Ovary (tissue), 9 donors: ENCODE measurements around the gene POLD2. TPM values are rescaled to one million over a fixed set of nuclear protein-coding genes. Genes with fewer than 3 reads are reported as not detected.

Experiments used
- DNase-seq, 5 donors: peaks; one replicate each; pipeline ENCODE4 v3.0.0-alpha.2; 2019 to 2020
- H3K27ac ChIP-seq, 2 donors: fragments of 200-600 bp; one replicate each; pipeline versions ENCODE4 v1.5.1 to v1.8.0; 2019 to 2022
- H3K27me3 ChIP-seq: fragments of 200-600 bp; one replicate; pipeline ENCODE4 v1.8.0; 2022
- H3K36me3 ChIP-seq: fragments of 200-600 bp; sonication (generic); one replicate; pipeline ENCODE4 v1.5.1; 2019
- H3K4me1 ChIP-seq: one replicate; pipeline ENCODE4 v1.8.1; 2013; ENCODE audit warnings: mild to moderate bottlenecking, moderate library complexity; ENCODE audit not compliant: insufficient read depth
- H3K4me3 ChIP-seq: fragments of 200-600 bp; sonication (generic); one replicate; pipeline ENCODE4 v1.5.1; 2017
- H3K9me3 ChIP-seq, 2 donors: fragments of 200-600 bp in 1 of 2; sonication (generic) in 1 of 2; one replicate each; pipeline versions ENCODE4 v1.5.1 to v1.8.1; 2013 to 2019; ENCODE audit warnings: mild to moderate bottlenecking in 1 of 2, moderate library complexity in 1 of 2
- CTCF ChIP-seq, 3 donors: fragments of 450-650 bp in 2 of 3; fragments of 200-600 bp in 1 of 3; IDR thresholded peaks; one replicate each; pipeline versions ENCODE4 v1.5.1 to v1.8.0; 2016 to 2022; ENCODE audit warnings: antibody characterized with exemption in 3 of 3, mild to moderate bottlenecking in 1 of 3
- EP300 ChIP-seq: sonication (generic); formaldehyde crosslinking; IDR thresholded peaks from one replicate; pipeline ENCODE4 v1.6.1; 2017; ENCODE audit warnings: antibody characterized with exemption
- POLR2A ChIP-seq: fragments of 450-650 bp; IDR thresholded peaks from one replicate; pipeline ENCODE4 v1.6.1; 2017; ENCODE audit warnings: antibody characterized with exemption, mild to moderate bottlenecking, moderate library complexity
- WGBS, 3 donors: extraction: QIAGEN DNeasy Blood & Tissue Kit in 1 of 3; methylation state at CpG; one replicate each; pipeline versions ENCODE4 v1.1.5 to v1.1.7; 2013 to 2017; 5-methylcytosine and 5-hydroxymethylcytosine counted together
- intact Hi-C, 4 donors: fragments of 100-400 bp; cut with DNase I; formaldehyde crosslinking; loops; one replicate each; pipeline versions ENCODE4 v1.11.0 to v1.15.1; 2022 to 2023
- polyA plus RNA-seq, 2 donors: library from polyadenylated mRNA; stranded (reverse); fragments of 200-250 nt in 1 of 2; fragments of 350-450 nt in 1 of 2; fragmentation: Illumina TruSeq in 1 of 2; extraction: RNeasy Lipid Tissue Mini Kit (QIAGEN cat#74804) in 1 of 2; gene quantifications; one replicate each; pipeline ENCODE4 v1.2.3, GENCODE V29; 2013 to 2014
- total RNA-seq, 7 donors: library from RNA; depleted of rRNA in 2 of 7; stranded (reverse); fragments of >200 nt in 2 of 7; fragmentation: NEBNext Ultra II Directional in 3 of 7; extraction: Animal tissue kit (Norgen Biotek cat#: 25700) in 3 of 7; gene quantifications; one replicate each; pipeline versions ENCODE4 v1.1.0 to v1.2.4, GENCODE V29; 2016 to 2023
- donor health status: DM: no; HTN: no; CAD: no; lungs with moderate emphysema.
- donor health status: DM: no; HTN: no; CAD: no.
- donor health status: Bipolar disorder and iron deficiency.
- donor health status: DM: yes; HTN: yes; CAD: no.
- donor health status: DM: no; HTN: no; CAD: no.
- donor health status: DM: yes; HTN: yes; CAD: no.

Gene POLD2
- total and polyA plus RNA-seq, 9 donors: 35.3 to 118 (median 73.5) TPM

- intact Hi-C loops: loop anchor here in 2 of 4 donors (5.0 kb wide), 2 partner anchors 45 to 115 kb away; partner anchors contain the start of gene POLD2 (in 1 of the 2)
- Histone ChIP-seq H3K4me1 (peaks cover 6% of the 10 kb centered on the region), H3K36me3 (no peaks in the 10 kb centered on the region), H3K27me3 (no peaks in the 10 kb centered on the region), H3K27ac (no peak overlapping the region), H3K4me3 (no peak overlapping the region), H3K9me3 (no peaks in the 10 kb centered on the region)
- WGBS, 3 donors: 67 to 70% (median 69%) methylated on average over 5 of the region's 5 CpGs
- TF ChIP-seq CTCF (IDR thresholded peaks at IDR 0.05): no peak
- no peak for TF ChIP-seq EP300
- no peak for TF ChIP-seq POLR2A
- peak in 2 of 5 donors; percentile 11 to 29 for DNase-seq
Measured at GRCh38 chr7:44077681-44078091, 45.7 kb downstream of the POLD2 start.

GRCh38 chr7:44077061-44077460 lies 46.3 kb downstream of the POLD2 start:
- H3K4me3 ChIP-seq: no peak overlapping the region
- peaks cover 6% of the 10 kb centered on the region for H3K4me1 ChIP-seq
- no peak overlapping the region for H3K27ac ChIP-seq
- H3K27me3 ChIP-seq: no peaks in the 10 kb centered on the region
- 79 to 84% (median 80%) methylated on average over 9 of the region's 9 CpGs for WGBS, 3 donors
- intact Hi-C loops: loop anchor here in 2 of 4 donors (5.0 kb wide), 2 partner anchors 45 to 115 kb away; partner anchors contain the start of gene POLD2 (in 1 of the 2)
- peak in 2 of 5 donors; percentile 10 to 23 for DNase-seq
- H3K9me3 ChIP-seq: no peaks in the 10 kb centered on the region
- H3K36me3 ChIP-seq: no peaks in the 10 kb centered on the region
- TF ChIP-seq CTCF (IDR thresholded peaks at IDR 0.05) (no peak), POLR2A (no peak), EP300 (no peak)

GRCh38 chr7:44076101-44076895 lies 47.0 kb downstream of the POLD2 start:
- Histone ChIP-seq H3K4me3 (no peak overlapping the region), H3K36me3 (no peaks in the 10 kb centered on the region), H3K9me3 (no peaks in the 10 kb centered on the region), H3K27ac (no peak overlapping the region), H3K27me3 (no peaks in the 10 kb centered on the region), H3K4me1 (peaks cover 4% of the 10 kb centered on the region)
- DNase-seq: peak in 2 of 5 donors; percentile 21 to 33
- intact Hi-C loops: loop anchor here in 2 of 4 donors (5.0 kb wide), 2 partner anchors 46 to 116 kb away; partner anchors contain the start of gene POLD2 (in 1 of the 2)
- TF ChIP-seq CTCF (IDR thresholded peaks at IDR 0.05) (no peak), POLR2A (no peak), EP300 (no peak)
- WGBS, 3 donors: 93 to 95% (median 95%) methylated on average over 20 of the region's 20 CpGs

GRCh38 chr7:44075296-44076075 lies 47.9 kb downstream of the POLD2 start:
- TF ChIP-seq CTCF (IDR thresholded peaks at IDR 0.05) (no peak), EP300 (no peak), POLR2A (no peak)
- Histone ChIP-seq H3K27me3 (no peaks in the 10 kb centered on the region), H3K36me3 (no peaks in the 10 kb centered on the region), H3K9me3 (no peaks in the 10 kb centered on the region), H3K27ac (no peak overlapping the region), H3K4me1 (no peaks in the 10 kb centered on the region), H3K4me3 (no peak overlapping the region)
- 88 to 92% (median 90%) methylated on average over 17 of the region's 17 CpGs for WGBS, 3 donors
- intact Hi-C loops: loop anchor here in 2 of 4 donors (5.0 kb wide), 2 partner anchors 47 to 117 kb away; partner anchors contain the start of gene POLD2 (in 1 of the 2)
- peak in 1 of 5 donors; percentile 21 for DNase-seq
